ENCODE data around the gene EXOC4.

DNA sequence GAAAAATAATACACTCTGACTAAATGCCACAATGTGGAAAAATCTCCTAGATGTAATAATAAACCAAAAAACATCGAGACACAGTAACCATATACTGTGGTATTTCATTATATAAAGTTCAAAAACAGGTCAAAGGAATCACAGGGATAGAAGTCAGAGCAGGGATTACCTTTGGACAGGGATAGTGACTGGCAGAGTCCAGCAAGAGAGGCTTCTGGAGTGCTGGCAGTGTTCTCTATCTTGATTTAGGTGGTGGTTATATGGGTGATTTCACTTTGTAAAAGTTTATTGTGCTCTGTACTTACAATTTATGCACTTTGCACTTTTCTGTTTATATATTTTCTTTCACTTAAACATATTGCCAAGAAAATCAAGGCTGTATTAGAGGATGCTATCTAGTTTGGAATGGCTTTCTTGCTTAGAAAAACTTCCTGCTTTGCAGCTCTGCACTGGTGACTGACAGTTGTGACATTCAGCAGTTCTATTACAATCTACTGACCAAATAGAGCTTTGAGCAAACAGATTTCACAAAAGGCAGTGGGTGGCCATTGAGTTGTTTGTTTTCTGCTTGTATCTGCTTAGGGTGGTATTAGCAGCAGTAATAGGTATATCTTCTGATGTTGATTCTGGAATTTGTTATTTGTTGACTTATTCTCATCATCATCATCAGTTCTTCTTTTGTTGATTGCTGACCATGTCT lies 610.6 kb downstream of the EXOC4 start:
- TF ChIP-seq GATA2 (IDR thresholded peaks at IDR 0.05; ENCODE audit: low read depth, low read length) (peak; percentile 45; the same call in 1 of the 2 replicates), GATA3 (IDR thresholded peaks at IDR 0.05; ENCODE audit: low read depth, low read length) (no peak)

All from SH-SY5Y (cell line).